Stimulated activated CD4-positive, alpha-beta T cell treated with anti-CD3 and anti-CD28 coated beads, TNF-alpha, amount 100 ng/mL, for 1 hour (primary cell): ENCODE measurements around the gene SETD7.

Experiments used
- DNase-seq, 3 donors: peaks; one replicate each; pipeline ENCODE4 v3.0.0-alpha.2; 2020; ENCODE audit warnings: low read depth in 3 of 3, low spot score in 1 of 3

The SETD7 gene

GRCh38 chr4:139556071-139556723 lies at the start of gene SETD7:
TSS of gene SETD7 (minus strand) at chr4:139556219. CDS start at chr4:139556137, 82 bp downstream.
- peak in 1 of 3 donors; percentile 38 for DNase-seq

DNA sequence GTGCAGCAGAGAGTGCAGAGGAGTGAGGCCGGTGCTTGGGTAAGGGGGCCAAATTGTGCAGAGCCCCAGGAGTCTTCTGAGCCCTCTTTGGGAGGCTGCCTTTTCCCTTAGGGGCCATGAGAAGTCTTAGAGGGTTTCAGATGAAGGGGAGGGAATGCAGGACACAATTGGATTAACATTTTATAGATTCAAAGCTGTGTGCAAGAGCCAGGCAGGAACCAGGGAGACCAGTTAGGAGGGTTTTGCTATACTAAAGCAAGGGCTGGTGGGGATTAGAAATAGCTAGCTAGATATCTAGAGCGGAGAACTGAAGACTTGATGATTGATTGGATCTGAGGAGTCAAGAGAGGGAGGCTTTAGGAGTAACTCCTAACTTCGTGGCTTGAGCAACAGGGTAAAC lies 49.5 kb upstream of the SETD7 start:
- DNase-seq = no peak

DNA sequence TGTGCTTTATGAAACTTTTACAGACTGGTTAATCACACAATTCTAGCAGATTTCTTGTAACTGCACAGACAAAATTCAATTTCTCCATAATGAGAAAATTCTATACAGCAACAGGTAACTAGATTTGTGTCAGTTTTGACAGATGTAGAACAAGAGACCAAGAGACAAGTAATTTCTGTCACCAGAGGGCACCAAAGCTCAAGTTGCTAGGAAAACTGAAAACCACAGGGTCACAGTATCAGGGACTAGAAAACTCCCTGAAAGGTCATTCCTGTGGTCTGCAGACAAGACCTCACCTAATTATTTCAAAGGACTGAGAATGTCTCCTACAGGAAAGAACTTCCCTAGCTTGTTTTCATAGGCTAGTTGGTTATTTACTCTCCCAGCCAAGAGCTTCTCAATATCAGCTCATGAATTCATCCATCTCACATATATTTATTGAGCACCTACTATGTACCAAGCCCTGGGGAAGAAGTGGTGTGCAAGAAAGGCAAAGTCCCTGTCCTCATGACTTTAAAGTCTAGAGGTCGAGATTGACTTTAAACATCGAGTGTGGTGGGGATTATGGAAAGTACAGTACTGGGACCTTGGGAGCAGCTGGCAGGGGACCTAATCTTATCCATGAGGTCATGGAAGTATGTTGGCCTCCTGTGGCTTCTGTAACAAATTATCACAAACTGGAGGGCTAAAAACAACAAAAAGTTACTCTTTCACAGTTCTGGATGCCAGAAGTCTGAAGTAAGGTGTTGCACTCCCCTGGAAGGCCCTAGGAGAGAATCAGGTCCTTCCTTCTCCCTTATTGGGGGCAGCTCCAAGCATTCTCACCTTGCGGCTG lies 47.8 kb upstream of the SETD7 start:
- DNase-seq = no peak

GRCh38 chr4:139602776-139603360 lies 46.8 kb upstream of the SETD7 start:
- no peak for DNase-seq

GRCh38 chr4:139600662-139601061 lies 44.6 kb upstream of the SETD7 start:
- DNase-seq = no peak

- DNase-seq = no peak
Observed at GRCh38 chr4:139599594-139600374, 43.8 kb upstream of the SETD7 start.

DNA sequence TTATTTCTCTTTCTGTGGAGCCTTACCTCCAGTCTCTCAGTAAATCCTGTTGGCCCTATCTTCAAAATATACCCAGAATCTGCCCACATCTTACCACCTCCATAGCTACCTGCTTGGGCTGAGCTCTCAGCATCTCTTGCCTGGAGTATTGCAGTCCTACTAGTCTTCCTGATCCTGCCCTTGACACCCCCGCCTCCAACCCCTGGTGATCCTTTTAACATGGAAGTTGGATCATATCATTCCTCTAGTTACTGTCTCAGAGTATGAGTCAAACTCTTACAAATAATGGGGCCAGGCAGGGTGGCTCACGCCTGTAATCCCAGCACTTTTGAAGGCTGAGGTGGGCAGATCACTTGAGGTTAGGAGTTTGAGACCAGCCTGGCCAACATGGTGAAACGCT lies 43.1 kb upstream of the SETD7 start:
- DNase-seq = no peak

- no peak for DNase-seq
Observed at GRCh38 chr4:139596684-139597279, 40.8 kb upstream of the SETD7 start.

DNA sequence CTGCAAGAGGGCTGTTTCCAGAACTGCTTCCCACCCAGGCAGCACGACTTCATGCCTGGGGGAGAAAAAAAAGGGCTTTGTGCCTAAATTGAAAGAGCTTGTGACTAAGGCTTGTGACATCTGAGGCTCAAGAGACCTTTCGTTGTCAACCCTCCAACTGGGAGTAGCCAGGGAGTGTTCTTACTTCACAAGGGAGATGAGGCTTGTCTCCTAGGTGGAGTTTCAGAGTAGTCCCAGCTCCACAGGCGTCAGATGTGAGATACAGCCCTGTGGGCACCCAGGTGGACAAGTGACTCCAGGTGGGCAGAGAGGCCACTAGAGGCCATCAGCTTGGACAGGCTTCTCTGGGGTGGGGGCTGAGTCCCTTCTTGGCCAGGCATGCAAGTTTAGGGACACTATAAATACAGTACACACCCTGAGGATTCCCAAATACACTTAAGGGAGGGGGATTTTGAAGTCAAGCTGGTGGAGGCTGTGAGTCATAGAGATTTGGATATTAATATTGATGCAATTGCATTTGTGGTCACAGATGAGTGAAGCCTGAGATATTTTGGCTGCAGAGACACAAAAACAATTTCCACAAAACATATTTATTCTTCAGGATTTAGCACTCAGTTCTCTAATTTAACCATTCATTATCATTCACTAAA lies 40.1 kb upstream of the SETD7 start:
- DNase-seq = no peak

- no peak for DNase-seq
Observed at GRCh38 chr4:139594591-139595185, 38.7 kb upstream of the SETD7 start.

DNA sequence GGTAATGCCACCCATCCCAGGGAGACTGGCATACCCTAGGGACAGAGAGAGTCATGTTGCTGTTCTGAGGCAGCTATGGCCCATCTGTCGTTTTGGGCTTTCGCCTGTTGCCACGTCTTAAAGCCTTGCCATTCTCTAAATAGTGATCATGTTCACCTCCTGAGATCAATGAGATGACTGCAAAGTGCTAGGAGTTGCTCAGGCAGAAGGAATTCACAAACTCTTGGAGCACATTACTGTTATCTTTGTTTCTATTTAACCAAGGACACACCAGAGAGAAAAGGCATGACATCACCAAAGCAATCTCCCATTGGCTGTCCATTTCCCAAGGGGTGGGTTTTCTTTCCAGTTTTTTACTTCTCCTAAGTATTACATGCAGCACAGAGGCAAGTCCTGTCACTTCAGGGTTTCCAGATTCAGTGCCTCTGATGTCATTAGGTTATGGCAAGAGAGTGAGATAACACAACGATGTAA lies 37.1 kb upstream of the SETD7 start:
- no peak for DNase-seq

- no peak for DNase-seq
Observed at GRCh38 chr4:139589336-139590018, 33.5 kb upstream of the SETD7 start.

DNA sequence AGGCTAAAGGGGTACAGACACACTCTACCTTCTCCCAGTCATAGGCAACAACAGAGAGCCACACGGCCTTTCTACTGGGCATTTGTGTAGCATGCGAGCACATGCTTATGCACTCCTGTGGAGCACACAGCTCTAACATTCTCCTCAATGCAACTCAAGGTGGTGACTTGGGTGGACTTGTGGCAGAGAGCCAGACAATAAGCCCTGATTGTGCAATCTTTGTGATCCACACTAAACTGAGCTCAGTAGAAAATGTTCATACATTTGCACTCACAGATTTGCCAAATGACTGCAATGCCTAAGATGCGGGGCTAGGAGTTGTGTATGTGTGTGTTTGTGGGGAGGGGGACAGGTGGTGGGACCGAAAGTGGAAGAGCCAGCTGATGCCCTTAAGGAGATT lies 31.4 kb upstream of the SETD7 start:
- no peak for DNase-seq

DNA sequence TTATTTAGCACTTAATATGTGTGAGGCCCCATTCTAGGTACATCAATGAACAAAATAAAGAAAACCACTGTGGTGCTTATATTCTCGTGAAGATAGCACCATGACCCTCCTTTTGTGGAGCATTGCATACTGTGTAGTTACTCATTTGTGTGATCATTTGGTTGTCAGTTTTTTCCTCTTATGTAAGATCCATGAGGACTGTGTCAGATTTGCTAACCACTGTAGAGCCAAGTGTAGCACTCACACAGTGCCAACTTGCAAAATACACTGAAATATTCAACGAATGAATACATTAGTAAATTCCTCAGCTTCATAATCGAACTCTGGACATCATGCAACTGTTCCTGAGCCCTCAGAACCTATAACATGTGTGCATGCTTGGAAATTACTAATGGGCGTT lies 29.5 kb upstream of the SETD7 start:
- DNase-seq = no peak

- no peak for DNase-seq
Observed at GRCh38 chr4:139584784-139585183, 28.8 kb upstream of the SETD7 start.

GRCh38 chr4:139584013-139584412 lies 28.0 kb upstream of the SETD7 start:
- DNase-seq = no peak

GRCh38 chr4:139582044-139582443 lies 26.0 kb upstream of the SETD7 start:
- no peak for DNase-seq

GRCh38 chr4:139581096-139581495 lies 25.1 kb upstream of the SETD7 start:
- no peak for DNase-seq

DNA sequence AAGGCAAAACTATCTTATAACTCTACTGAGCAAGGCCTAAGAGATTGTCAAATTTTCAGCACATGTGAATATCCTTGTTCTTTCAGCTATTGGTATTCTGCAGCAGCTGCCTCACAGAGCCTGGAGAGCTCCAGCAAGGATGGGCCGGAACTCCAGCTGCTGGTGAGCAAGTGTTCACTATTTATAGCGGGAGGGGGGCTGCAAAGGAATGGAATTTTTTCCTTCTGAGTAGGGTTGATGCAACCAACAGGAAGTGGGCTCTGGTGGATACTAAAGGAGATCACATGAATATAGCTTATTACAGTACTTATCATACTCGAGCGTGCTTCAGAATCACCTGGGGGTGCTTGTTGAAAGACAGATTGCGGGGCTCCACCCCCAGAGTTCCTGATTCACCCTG lies 20.2 kb upstream of the SETD7 start:
- DNase-seq = no peak
